NCI-H2196 treated with DMSO at 0.1 percent for 48 hours (cell line): ENCODE data around the gene MIEN1.
A peak's percentile ranks its signal among the peaks of the same experiment; 100 is the strongest.
"Not testable (repeated sequence)": the region's sequence is repeated elsewhere in the genome, so short reads cannot be mapped to it uniquely, and the experiment has no call there.

Experiments used
- DNase-seq: peaks from one replicate; lab custom pipeline; 2025; ENCODE audit not compliant: unreplicated experiment; lab: John Stamatoyannopoulos, UW

MIEN1 gene

DNA sequence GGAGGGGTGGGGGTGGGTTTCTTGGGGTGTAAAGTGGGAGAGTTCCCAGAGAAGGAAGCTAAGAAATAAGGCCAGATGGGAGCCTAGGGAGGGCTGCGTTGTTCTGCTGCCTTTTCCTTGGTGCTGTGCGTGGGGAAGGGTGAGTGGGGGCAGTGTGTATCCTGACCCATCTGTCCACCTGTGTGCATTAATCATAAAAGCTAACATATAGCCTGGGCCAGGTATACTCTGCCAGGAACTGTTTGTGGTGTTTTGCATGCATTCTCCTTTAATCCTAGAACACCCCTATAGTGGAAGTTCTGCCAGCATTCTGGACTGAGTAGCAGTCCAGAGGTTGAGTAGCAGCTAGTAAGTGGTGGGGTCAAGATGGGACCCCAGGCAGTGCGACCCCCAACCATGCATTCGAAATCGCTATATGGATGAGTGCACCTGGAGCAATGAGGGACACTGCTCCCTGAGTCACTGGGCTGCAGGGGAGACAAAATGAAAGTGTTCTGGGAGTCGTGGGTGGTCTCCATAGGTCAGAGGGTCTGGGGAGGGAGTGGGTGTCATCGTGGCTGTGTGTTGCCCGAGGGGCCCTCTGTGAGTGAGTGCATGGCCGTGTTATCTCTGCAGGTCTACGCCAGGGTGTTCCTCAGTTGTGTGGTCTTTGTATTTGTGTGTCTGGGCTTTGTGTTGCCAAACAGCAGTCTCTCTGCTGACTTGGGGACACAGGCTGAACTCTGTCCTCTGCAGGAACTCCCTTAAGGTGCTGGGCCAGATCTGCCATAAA, 29.1 kb downstream of the MIEN1 start:
- no peak for DNase-seq

GRCh38 chr17:39700148-39700987, 30.0 kb downstream of the MIEN1 start:
- no peak for DNase-seq

- no peak for DNase-seq
Measured at GRCh38 chr17:39699818-39700147, 30.5 kb downstream of the MIEN1 start, which contains the start of gene ERBB2. Gene ERBB2 (plus strand): TSS chr17:39700064. CDS start chr17:39700239, 175 bp downstream.

DNA sequence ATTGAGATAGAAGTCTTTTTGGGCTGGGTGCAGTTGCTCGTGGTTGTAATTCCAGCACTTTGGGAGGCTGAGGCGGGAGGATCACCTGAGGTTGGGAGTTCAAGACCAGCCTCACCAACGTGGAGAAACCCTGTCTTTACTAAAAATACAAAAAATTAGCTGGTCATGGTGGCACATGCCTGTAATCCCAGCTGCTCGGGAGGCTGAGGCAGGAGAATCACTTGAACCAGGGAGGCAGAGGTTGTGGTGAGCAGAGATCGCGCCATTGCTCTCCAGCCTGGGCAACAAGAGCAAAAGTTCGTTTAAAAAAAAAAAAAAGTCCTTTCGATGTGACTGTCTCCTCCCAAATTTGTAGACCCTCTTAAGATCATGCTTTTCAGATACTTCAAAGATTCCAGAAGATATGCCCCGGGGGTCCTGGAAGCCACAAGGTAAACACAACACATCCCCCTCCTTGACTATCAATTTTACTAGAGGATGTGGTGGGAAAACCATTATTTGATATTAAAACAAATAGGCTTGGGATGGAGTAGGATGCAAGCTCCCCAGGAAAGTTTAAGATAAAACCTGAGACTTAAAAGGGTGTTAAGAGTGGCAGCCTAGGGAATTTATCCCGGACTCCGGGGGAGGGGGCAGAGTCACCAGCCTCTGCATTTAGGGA, 31.0 kb downstream of the MIEN1 start:
- not testable (repeated sequence) for DNase-seq

DNA sequence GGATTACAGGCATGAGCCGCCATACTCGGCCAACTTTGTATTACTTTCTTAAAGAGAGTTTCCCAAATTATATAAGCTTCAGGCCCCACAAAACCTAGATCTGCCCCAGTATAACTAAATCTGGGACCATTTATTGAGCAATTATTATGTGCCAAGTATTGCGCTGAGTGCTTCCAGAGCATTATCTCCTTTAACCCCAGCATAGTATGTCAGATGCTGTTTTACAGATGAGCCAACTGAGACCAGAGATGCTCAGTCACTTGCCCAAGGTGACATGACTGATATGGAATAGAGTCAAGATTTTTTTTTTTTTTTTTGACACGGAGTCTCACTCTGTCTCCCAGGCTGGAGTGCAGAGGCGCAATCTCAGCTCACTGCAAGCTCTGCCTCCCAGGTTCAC, 32.4 kb downstream of the MIEN1 start:
- no peak for DNase-seq

DNA sequence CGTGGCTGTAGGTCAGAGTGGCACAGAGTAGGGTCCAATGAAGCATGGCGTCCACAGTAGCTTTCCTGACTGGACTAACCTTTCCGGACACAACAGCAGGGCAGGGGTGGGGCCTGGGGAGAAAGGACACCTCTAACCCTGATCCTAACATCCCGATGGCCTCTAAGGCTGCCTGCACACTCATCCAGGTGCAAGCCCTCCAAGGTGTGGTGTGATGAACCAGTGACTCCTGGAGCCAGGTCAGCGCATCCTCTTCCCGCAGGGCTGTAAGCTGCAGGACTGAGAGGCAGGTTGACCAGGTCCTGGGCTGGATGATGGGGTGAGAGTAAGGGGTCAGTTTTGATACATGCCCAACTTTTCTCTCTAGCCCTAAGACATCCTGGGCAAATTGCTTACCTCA, 33.6 kb downstream of the MIEN1 start:
- DNase-seq, result no peak

- no peak for DNase-seq
Measured at GRCh38 chr17:39695089-39695474, 35.2 kb downstream of the MIEN1 start.

- no peak for DNase-seq
Measured at GRCh38 chr17:39694593-39694992, 35.7 kb downstream of the MIEN1 start.

- DNase-seq, result no peak
Measured at GRCh38 chr17:39688945-39689344, 41.4 kb downstream of the MIEN1 start.

GRCh38 chr17:39688475-39688835, 41.9 kb downstream of the MIEN1 start:
- no peak for DNase-seq

DNA sequence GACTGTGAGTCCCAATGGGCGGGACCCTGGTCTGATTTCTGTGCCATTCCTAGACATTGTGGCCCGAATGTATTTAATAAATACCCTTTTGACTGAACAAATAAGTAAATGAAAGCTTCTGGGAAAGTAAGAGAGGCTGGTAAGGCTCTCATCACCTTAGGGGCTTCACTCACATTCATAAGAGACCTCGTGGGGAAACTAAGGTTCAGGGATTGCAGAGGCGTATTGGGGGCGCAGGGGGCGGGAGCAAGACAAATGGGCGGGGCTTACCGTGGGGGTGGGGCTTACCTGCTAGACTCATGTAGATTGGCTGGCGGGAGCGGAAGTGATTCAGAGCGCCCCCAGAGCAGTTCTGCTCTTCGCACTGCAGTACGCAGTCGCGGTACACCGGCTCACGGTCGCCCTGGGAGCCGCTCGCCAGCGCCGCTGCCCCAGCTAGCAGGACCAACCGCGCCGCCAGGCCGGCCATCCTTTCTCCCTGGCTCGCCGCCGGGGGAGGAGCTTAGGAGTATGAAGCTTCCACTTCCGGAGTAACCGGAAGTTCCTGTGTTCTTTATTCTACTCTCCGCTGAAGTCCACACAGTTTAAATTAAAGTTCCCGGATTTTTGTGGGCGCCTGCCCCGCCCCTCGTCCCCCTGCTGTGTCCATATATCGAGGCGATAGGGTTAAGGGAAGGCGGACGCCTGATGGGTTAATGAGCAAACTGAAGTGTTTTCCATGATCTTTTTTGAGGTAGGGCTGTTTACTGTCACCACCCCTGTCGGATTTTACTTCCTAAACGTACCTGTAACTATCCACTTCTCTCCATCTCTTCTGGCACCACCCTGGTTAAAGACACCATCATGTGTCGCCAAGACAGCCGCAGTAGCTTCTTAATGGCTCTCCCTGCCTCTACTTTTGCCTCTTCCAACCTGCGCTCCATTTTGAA, 42.5 kb downstream of the MIEN1 start, which contains the start of gene PGAP3:
Gene PGAP3, minus strand, starts transcription at position 512 of the 929 bp plus-strand sequence. Its CDS starts 43 bp downstream, at position 469.
- peak; percentile 82 for DNase-seq

GRCh38 chr17:39687101-39687545, 43.2 kb downstream of the MIEN1 start:
- DNase-seq, result no peak

GRCh38 chr17:39684369-39685192, 45.8 kb downstream of the MIEN1 start:
- no peak for DNase-seq

GRCh38 chr17:39683295-39683939, 46.9 kb downstream of the MIEN1 start:
- DNase-seq, result no peak

DNA sequence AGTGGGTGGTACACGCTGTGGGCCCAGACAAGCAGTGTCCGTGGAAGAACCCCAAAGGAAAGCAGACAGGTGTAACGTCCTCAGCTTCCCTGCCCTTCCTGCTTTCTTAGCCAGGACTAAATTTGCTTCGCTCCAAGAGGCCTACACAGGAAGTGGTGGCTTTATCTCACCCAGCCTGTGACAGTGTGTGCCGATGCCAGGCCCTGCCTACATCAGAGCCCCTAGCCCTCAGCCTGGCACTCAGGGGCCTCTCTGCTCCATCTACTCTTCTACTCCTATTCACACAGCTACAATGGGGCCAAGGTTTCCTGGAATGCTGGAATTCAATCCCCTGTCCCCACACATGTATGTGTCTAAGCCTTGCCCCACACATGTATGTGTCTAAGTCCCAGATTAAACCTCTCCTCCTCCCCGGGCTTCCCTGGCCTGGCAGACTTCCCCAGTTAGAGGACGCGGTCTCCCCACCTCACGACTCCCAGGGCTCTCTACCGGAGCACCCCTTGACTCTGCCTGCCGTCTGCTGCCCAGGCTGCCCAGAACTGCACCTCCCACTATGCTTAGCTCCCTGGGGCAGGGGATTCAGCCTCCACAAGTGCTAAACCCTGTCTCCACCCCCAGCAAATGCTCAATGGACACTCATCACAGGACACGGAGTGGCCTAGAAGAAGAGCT, 50.7 kb downstream of the MIEN1 start:
- no peak for DNase-seq
